Psoas muscle (tissue), 8 donors: ENCODE data around the gene SPC24. TPM values are rescaled to one million over a fixed set of nuclear protein-coding genes. Genes with fewer than 3 reads are reported as not detected.
A peak's percentile ranks its signal among the peaks of the same experiment; 100 is the strongest.

Experiments used
- ATAC-seq, 4 donors: fragments of 200-7000 bp; cut with Tn5 transposase; one replicate each; pipeline ENCODE4 v1.9.1; 2020; ENCODE audit warnings: moderate library complexity in 3 of 4, mild to moderate bottlenecking in 2 of 4
- DNase-seq, 2 donors: peaks; one replicate each; pipeline ENCODE4 v3.0.0-alpha.2; 2020
- H3K27ac ChIP-seq: fragments of 200-600 bp; one replicate; pipeline ENCODE4 v1.8.0; 2022
- H3K27me3 ChIP-seq, 3 donors: fragments of 200-600 bp in 1 of 3; one replicate each; pipeline versions ENCODE4 v1.6.1 to v1.8.0; 2013 to 2022; ENCODE audit warnings: low read length in 2 of 3, mild to moderate bottlenecking in 2 of 3, moderate library complexity in 1 of 3; ENCODE audit not compliant: insufficient read depth in 3 of 3
- H3K36me3 ChIP-seq, 2 donors: fragments of 200-600 bp in 1 of 2; one replicate each; pipeline versions ENCODE4 v1.6.1 to v1.8.0; 2013 to 2022; ENCODE audit warnings: low read depth in 1 of 2, mild to moderate bottlenecking in 1 of 2, moderate library complexity in 1 of 2; ENCODE audit not compliant: insufficient read depth in 1 of 2
- H3K4me1 ChIP-seq: fragments of 200-600 bp; one replicate; pipeline ENCODE4 v1.8.0; 2022
- H3K4me3 ChIP-seq: fragments of 200-600 bp; one replicate; pipeline ENCODE4 v1.8.0; 2022; ENCODE audit warnings: mild to moderate bottlenecking
- H3K9me3 ChIP-seq: fragments of 200-600 bp; one replicate; pipeline ENCODE4 v1.8.0; 2022
- WGBS, 3 donors: extraction: QIAGEN DNeasy Blood & Tissue Kit; methylation state at CpG; one replicate each; pipeline versions ENCODE4 v1.1.6 to v1.1.7; 2013; 5-methylcytosine and 5-hydroxymethylcytosine counted together
- intact Hi-C, 2 donors: fragments of 100-400 bp; cut with DNase I; formaldehyde crosslinking; loops; one replicate each; pipeline versions ENCODE4 v1.11.0 to v1.14.2; 2022
- long read RNA-seq, 2 donors: library from polyadenylated mRNA; unstranded; transcript quantifications; one replicate each; pipeline ENCODE4 v2.0.0, GENCODE V29; 2021
- polyA plus RNA-seq, 3 donors: library from polyadenylated mRNA; stranded (reverse); fragments of 200-250 nt; gene quantifications; one replicate each; pipeline ENCODE4 v1.2.3, GENCODE V29; 2013
- total RNA-seq, 4 donors: library from RNA; stranded (reverse); fragmentation: NEBNext Ultra II Directional in 2 of 4; extraction: Animal tissue kit (Norgen Biotek cat#: 25700) in 2 of 4; gene quantifications; one replicate each; pipeline versions ENCODE4 v1.2.1 to v1.2.4, GENCODE V29; 2021 to 2023
- TF ChIP-seq, protein P1 (sequence below): fragments of 200-600 bp; IDR thresholded peaks from one replicate; pipeline ENCODE4 v1.8.0; 2022; ENCODE audit warnings: antibody characterized with exemption
- donor health status: healthy with polysubstance abuse.
- donor health status: DM: no; HTN: no; CAD: no; lungs with moderate emphysema.
- donor health status: Bipolar disorder and iron deficiency.
- donor health status: healthy.
- donor health status: DM: yes; HTN: yes; CAD: no.
- donor health status: DM: no; HTN: no; CAD: no.
- donor health status: DM: no; HTN: no; CAD: no.
- donor health status: DM: yes; HTN: yes; CAD: no.

SPC24 gene
- total RNA-seq (1 to 10 TPM in 2 of 4 donors, under 1 TPM in 2; 0.51 to 1.7 (median 0.98) TPM), polyA plus RNA-seq (under 1 TPM; 0.14 to 0.55 (median 0.44) TPM)
- long read RNA-seq, donor 1, result 0 reads
- long read RNA-seq, donor 2, partial matches to known transcripts, result 0 of 1 reads
- long read RNA-seq, donor 2, other reads (novel, unspliced or antisense), result 0 of 1 reads

DNA sequence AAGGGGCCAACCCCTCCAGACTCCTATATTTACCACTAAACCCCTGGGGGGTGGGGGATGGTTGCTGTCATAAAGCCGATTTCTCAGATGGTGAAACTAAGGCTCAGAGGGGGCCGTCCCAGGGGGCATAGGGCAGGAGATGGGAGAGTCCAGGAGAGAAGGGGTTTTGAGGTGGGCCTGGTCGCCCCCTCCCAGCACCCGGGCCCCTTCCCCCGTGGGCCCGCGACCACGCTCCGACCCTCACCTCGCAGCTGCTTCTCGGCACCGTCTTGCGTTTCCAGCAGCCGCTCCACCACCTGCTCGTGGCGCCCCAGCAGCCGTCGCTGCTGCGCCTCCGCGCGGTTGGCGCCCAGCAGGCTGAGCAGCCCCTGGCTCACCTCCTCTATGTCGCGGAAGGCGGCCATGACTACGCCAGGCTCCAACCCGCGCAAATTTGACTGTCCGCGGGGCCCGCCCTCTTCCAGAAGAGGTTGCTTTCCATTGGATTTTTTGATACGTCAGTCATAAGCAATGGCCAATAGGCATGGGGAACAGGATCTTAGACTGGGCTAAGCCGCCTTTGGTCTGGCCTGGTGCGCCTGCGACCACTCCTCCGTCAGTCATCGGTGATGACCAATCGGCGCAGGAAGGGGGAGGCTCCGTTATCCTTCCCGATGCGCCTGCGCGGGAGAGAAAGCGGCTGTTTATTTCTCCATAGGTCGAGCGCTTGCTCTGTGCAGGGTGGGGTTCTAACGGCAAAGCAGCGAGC is at the start of gene SPC24:
Gene SPC24, minus strand, starts transcription at position 410 of the 748 bp plus-strand sequence. Its CDS starts 6 bp downstream, at position 404.
- TF ChIP-seq, protein P1, sequence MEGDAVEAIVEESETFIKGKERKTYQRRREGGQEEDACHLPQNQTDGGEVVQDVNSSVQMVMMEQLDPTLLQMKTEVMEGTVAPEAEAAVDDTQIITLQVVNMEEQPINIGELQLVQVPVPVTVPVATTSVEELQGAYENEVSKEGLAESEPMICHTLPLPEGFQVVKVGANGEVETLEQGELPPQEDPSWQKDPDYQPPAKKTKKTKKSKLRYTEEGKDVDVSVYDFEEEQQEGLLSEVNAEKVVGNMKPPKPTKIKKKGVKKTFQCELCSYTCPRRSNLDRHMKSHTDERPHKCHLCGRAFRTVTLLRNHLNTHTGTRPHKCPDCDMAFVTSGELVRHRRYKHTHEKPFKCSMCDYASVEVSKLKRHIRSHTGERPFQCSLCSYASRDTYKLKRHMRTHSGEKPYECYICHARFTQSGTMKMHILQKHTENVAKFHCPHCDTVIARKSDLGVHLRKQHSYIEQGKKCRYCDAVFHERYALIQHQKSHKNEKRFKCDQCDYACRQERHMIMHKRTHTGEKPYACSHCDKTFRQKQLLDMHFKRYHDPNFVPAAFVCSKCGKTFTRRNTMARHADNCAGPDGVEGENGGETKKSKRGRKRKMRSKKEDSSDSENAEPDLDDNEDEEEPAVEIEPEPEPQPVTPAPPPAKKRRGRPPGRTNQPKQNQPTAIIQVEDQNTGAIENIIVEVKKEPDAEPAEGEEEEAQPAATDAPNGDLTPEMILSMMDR, result no peak
- intact Hi-C loops, result no loop called here
- ATAC-seq (peak; percentile 86 to 94 (median 91)), DNase-seq (peak; percentile 93 to 97)
- WGBS, 3 donors, result 1% methylated on average over 44 to 50 of the region's 50 CpGs
- Histone ChIP-seq H3K36me3 (no peaks in the 10 kb centered on the region), H3K27me3 (no peaks in the 10 kb centered on the region), H3K27ac (peak within 1 kb of the TSS; percentile 66), H3K9me3 (peaks cover 2% of the 10 kb centered on the region), H3K4me1 (peaks cover 37% of the 10 kb centered on the region), H3K4me3 (peak within 1 kb of the TSS; percentile 69)

DNA sequence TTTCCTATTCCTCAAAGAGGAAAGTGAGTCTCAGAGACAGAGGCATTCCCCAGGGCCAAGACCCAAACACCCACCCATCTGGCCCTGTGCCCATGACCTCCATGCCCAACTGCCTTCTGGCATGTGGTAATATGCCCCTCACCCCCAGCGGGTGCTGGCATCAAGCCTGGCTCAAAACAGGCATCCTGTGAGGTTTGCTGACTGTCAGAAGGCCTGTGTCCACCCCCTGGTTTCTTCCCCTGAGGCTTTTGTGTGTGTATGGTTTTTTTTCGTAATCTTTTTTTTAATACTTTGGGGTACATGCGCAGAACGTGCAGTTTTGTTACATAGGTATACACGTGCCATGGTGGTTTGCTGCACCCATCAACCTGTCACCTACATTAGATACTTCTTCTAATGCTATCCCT is 49.4 kb upstream of the SPC24 start:
- 54 to 68% (median 67%) methylated on average over 5 of the region's 5 CpGs for WGBS, 3 donors
- H3K4me3 ChIP-seq, result no peak overlapping the region
- no peaks in the 10 kb centered on the region for H3K9me3 ChIP-seq
- H3K27me3 ChIP-seq, result no peaks in the 10 kb centered on the region
- peaks cover 0 to 4% of the 10 kb centered on the region in 2 donors for H3K36me3 ChIP-seq
- H3K4me1 ChIP-seq, result peaks cover 4% of the 10 kb centered on the region
- intact Hi-C loops, result no loop called here
- TF ChIP-seq, protein P1, result no peak
- DNase-seq (peak in 1 of 2 donors; percentile 52), ATAC-seq (no peak)
- H3K27ac ChIP-seq, result no peak overlapping the region

- intact Hi-C loops, result no loop called here
- ATAC-seq (peak in 1 of 4 donors; percentile 5), DNase-seq (no peak)
- TF ChIP-seq, protein P1, result no peak
- no peaks in the 10 kb centered on the region for H3K27me3 ChIP-seq
- H3K9me3 ChIP-seq, result no peaks in the 10 kb centered on the region
- peak overlapping the region; percentile 42 for H3K4me3 ChIP-seq
- peak overlapping the region; percentile 67 for H3K27ac ChIP-seq
- WGBS, 3 donors, result 66 to 77% (median 66%) methylated on average over 7 to 9 of the region's 9 CpGs
- H3K4me1 ChIP-seq, result peaks cover 4% of the 10 kb centered on the region
- H3K36me3 ChIP-seq, result peaks cover 0 to 4% of the 10 kb centered on the region in 2 donors
Measured at GRCh38 chr19:11204076-11204602, 48.6 kb upstream of the SPC24 start.

DNA sequence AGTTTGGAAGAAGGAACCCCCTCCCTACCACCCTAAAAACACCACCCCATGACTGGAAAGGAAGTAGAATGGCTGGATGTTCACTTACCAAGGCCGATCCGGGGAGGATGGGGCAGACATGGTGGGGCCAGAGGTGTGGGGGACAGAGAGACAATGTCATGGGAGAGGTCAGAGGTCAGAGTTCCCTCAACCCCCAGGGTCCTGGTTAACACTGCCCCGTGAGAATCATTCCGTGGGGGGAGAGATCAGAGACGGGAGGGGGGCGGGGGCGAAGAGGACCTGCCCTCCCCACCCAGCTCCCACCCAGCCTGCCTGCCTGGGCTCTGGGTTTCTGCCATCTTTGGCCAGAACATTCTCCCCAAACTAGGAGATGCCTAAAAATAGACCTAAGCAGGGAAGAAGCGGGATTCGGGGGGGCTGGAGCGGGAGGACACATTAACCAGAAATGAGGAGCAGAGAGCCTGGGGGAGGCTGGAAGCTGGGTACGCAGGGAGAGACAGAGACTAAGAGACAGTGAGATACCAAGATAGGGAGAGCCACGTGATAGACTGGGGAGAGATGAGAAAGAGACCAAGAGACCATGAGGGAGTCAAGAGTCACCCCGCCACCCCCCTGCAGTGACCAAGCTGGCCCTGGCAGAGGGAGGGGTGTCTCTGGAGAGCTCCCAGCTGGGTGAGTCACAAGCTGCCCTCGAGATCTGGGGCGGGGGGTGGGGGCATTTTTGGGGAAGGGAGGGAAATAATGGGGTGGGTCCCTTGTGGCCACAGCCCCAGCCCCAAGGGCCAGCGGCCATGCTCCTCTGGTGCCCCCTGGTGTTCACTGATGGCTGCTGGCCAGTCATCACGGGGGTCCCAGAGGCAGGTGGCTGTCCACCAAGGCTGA is 47.9 kb upstream of the SPC24 start:
- H3K27ac ChIP-seq, result peak overlapping the region; percentile 67
- TF ChIP-seq, protein P1, result peak; percentile 86
- no peaks in the 10 kb centered on the region for H3K9me3 ChIP-seq
- peaks cover 0 to 4% of the 10 kb centered on the region in 2 donors for H3K36me3 ChIP-seq
- peak overlapping the region; percentile 42 for H3K4me3 ChIP-seq
- intact Hi-C loops, result loop anchor here in 1 of 2 donors (2.0 kb wide), 1 partner anchor 65 kb away; no protein-coding TSS in a partner anchor
- H3K27me3 ChIP-seq, result no peaks in the 10 kb centered on the region
- peak; percentile 77 to 80 for DNase-seq
- WGBS, 3 donors, result 19 to 29% (median 27%) methylated on average over 15 to 17 of the region's 17 CpGs
- ATAC-seq, result peak; percentile 66 to 82 (median 75)
- H3K4me1 ChIP-seq, result peaks cover 4% of the 10 kb centered on the region
